D341Med (cell line): ENCODE data around the gene ITGB4.
A peak's percentile ranks its signal among the peaks of the same experiment; 100 is the strongest.
"Not testable (repeated sequence)": the region's sequence is repeated elsewhere in the genome, so short reads cannot be mapped to it uniquely, and the experiment has no call there.

Experiments used
- DNase-seq: peaks from one replicate; pipeline ENCODE4 v3.0.0; 2012; ENCODE audit warnings: low spot score

Gene ITGB4

DNA sequence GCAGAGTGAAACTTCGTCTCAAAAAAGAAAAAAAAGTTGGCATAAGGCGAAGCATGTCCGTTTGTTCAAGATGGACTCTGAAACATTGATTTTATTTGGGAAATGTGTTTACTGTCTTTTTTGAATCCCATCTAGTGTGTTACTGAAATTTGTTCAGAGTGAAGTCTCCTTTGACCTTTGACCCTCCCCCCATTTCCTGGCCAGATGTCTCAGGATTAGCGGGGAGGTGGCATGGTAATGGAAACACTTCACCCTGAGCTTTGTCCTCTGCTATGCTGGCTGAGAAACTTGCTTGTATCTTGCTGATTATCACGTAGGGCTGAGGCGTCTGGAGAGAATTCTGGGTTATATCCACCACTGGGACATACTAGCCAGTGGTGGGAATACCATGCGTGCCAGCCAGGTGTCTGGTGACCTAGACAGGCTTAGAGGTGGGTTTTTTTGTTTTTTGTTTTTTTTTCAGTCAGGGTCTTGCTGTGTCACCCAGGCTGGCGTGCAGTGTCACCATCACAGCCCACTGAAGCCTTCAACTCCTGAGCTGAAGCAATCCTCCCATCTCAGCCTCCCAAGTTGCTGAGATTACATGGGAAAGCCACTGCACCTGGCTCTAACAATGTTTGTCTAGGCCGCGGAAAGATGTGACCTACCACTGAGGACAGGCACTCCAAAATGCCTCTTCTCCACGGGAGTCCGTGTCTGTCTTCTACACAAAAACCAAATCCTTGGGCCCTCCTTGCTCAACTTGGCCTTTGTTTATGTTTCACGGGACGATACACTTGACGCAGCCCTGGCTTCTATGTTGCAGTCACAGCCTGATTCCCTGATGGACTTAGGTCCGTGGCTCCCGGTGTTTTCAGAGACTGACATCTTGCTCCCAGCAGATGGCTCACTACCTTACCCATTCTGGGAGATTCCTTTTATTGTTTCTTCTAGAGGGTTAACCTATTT is 50.3 kb downstream of the ITGB4 start:
- DNase-seq, result peak; percentile 48

DNA sequence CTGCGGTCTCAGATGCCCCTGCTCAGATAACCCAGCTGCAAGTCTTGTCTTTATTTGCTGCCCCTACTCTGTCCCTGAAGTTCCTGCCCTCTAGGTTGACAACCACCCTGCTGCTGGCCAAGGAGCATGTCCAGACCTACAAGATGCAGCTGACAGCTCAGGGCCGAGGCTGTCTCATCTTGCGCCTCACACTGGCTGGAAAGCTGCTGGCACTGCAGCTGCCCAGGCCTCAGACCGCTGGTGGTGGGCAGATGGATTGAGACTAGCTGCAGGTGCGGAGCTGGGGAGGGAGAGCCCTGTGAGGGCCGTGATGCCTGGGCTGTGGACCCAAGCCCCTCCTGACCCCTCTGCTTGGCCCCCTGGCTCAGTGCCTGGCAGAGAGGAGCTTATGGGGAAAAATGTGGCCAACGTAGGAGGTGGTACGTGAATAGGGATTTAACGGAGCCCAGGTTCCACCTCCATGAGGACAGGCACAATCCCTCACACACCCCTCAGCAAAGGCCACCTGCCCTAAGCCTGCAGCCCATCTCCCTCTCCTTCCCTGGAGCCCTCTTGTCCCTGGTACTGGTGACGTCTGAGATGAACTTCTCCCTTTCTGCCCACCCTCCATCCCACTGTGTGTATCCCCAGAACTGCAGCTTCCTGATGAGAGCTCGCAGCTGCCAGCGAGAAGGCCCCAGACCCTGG is 52.0 kb downstream of the ITGB4 start:
- DNase-seq, result peak; percentile 56

DNA sequence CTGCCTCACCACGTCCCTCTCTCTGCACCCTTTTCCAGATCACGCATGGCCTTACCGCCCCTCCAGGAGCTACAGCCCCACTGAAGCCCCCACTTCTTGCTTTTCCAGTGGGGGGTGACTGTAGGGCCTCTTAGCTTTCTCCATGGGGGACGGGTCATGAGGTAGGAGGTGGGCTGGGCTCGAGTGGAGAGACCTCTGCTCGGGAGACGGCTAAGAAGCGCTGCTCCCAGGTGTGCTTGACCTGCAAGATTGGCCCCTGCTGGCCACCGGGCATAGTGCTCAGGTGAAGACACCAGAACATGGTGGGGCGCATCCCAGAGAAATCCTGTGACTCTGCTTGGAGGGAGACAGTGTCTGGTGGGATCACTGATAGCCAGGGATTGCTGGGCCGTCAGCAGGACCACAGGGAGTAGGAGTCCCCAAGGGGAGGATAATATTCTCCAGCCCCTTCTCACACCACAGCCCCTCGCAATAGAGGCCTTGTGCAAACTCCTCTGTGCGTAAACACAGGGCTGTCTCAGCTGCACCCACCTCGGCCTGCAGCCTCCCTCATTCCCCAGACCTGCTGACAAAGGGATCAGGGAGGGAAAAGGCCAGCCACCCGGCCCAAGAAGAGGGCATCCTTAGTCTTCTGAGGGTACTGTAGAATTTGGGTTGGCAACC is 52.7 kb downstream of the ITGB4 start:
- DNase-seq, result peak; percentile 55

DNA sequence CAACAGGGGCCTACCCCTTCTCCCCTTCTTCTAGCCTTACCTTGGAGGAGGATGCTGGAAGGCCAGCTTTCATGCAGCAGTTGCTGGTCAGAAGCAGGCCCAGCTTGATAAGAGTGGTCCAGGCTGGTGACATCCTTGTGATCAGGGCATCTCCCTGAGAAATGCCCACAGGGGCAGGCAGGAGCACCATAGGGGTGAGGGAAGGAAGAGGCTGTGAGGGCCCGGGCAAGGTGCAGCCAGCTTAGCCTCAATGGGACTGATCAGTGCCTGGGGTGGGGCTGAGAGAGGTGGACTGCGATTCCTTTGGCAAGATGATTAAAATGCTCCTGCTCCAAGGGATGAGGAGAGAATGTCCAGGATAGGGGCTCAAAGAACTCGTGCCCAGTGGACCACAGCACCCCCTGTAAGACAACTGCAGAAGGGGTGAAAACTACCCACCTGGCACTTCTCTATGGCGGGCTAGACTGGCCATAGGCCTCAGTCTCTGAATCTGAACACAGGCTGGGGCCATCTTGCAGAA is 53.3 kb downstream of the ITGB4 start:
- DNase-seq, result peak; percentile 41

DNA sequence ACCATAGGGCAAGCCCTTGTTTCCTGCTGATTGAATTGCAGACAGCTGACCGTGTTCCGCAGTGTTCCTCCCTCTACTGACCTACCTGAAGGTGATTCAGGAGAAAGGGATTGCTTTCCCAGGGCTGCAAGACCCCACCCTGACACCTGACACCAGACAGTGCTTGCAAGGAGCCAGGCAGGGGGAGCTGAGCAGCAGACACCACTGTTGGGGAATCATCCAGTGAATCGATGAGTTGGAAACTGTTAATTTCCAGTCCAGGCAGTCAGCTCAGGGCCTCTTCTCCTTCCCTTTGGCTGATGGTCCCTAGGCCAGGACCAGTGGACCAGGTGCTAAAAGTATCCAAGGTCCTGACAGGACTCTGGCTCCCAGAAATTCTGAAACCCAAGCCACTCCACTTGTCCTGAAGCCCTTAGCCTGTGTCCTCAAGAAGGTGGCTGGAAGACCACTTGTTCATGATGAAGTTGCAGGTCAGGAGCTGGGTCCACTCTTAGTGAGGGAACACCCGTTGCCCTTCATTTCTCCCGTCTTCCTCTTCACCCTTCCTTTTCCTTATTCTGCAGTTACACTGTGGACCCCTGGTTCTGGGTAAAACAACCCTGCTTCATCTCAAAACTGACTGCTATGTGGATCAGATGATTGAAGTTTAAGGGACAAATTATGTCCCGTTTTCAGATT is 53.9 kb downstream of the ITGB4 start:
- DNase-seq, result peak; percentile 42

DNA sequence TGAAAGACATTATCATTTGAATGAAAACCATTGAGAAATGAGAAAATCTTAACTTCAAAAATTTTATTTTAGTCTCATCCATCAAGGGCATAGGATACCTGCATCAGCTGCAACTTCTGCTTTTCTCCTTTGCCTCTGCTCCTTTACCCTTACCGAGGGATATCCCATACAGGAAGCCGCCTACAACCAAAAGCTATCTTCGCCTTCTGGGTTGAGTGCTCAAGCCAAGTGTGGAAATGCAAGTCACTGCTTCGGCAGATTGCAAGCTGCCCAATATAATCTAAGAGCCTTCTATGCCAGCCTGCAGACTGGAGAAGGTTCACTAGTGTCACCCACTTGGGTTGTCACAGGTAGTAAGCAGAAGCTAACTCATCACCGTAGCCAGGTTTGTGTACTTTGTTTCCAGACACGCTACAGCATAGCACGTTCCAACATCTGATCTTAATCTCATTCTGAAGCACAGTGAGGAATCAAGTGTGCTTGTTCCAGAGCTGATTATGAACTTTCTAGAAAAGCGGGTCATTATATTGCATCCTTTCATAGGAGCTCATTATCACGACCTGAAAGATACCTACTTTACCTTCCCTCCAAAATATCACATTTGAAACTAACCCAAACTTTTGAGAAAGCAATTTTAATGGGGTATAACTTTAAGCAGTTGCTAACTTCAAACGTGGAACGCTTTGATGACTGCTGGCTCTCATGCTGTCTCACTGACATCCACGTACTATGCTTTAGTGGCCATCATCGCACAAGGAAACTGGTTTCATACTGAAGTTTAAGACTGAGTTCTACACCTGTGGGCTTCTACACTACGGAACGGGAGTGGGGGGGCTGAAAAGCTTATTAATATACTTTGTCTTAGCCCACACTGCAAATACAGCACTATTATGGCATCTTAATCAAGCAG is 55.4 kb downstream of the ITGB4 start:
- DNase-seq, result no peak

DNA sequence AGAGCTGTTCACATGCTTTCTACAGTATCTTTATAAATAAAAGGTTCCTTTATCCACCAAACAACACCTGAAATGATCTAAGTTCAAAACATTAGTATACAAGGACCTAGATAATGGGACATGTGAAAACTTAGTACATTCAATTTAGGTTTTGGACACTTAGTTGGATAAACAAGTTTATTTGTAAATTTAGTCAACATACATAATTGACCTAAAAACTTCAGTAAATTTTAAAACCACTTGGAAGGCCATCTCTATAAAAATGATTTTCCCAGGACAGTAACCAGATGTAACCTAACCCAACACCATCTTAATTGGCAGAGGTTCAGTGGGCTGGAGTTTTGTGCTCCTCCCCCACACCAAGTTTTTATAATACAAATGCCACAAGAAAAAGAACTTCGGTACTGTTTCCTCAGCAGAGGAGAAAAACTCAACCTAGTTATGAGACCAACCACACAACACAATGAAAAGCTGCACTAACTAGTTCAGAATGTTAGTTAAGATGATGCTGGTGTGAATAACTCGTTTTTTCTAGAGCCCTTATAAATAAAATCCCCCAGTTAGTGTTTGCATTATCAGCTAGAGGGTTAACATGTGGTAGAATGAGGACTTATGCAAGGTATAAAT is 56.1 kb downstream of the ITGB4 start:
- DNase-seq, result no peak

DNA sequence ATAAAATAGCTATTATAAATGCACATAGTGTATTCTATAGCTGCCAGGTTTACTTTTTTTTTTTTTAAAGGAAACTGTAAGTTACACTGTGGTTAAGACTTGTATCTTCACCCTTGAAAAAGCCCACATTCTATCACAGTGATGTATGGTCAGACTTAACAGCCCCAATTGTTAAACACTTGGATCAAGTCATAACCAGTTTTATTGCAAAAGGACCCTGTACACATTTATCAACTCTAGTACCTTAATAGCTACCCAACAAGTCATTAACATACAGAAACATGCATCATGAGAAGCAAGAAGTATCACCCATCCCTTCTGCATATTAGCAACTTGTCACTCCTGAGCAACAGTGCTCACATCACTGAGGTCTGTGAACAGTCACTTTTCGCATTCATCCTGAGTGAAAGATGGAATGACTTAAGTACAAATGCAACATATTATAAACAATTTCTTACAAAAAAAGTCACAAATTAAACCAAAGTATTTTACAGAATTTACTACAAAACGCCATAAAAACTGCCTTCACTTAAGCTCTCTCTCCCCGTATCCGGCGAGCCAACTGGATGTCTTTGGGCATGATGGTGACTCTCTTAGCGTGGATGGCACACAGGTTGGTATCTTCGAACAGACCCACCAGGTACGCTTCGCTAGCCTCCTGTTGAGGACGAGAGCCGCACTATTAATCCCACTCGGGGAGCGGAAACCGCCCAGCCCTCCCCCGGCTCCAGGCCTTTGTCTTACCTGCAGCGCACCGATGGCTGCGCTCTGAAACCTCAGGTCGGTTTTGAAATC is 57.0 kb downstream of the ITGB4 start:
- not testable (repeated sequence) for DNase-seq

DNA sequence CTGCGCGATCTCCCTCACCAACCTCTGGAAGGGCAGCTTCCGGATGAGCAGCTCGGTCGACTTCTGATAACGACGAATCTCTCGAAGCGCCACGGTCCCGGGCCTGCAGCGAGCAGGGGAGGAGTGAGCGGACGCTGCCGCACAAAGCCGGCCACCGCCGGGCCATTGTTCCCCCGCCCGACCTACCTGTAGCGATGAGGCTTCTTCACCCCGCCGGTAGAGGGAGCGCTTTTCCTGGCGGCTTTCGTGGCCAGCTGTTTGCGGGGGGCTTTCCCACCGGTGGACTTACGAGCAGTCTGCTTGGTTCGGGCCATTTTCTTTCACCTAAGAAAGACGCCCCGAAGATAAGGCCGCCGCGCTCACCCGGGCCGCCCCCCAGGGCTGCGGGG is 57.6 kb downstream of the ITGB4 start:
- DNase-seq, result no peak

DNA sequence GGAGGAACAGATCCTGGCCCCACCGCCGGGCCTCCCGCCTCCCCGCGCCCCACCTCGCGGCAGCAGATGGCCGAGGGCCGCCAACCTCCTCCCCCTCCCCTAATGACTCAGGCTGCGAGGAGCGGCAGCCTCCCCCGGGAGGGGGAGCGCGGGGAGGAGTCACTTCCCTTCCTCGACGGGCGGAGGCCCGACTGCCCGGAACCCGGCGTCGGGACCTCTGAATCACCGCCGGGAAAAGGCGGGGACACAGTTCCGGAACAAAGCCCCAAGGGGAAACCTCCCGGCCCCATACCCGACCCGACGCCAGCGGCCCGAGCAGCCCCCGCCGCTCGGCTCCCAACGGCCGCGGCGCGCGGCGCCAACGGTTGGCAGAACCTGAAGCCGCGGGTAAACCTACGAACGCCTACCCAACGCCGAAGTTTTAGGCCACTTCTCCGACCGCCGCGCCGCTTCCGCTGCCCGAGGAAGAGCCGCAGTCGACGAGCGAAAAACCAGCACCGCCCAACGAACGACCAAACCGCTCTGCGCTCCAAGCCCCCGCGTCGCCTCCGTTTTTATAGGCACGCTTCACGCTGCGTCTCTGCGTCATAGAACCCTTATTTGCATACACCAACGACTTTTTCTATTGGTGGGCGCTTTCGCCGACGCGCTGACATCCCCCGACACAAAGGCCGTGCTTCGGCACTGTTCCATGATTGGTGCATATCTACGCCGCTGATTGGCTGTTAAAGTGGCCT is 58.2 kb downstream of the ITGB4 start:
- DNase-seq, result peak; percentile 96

DNA sequence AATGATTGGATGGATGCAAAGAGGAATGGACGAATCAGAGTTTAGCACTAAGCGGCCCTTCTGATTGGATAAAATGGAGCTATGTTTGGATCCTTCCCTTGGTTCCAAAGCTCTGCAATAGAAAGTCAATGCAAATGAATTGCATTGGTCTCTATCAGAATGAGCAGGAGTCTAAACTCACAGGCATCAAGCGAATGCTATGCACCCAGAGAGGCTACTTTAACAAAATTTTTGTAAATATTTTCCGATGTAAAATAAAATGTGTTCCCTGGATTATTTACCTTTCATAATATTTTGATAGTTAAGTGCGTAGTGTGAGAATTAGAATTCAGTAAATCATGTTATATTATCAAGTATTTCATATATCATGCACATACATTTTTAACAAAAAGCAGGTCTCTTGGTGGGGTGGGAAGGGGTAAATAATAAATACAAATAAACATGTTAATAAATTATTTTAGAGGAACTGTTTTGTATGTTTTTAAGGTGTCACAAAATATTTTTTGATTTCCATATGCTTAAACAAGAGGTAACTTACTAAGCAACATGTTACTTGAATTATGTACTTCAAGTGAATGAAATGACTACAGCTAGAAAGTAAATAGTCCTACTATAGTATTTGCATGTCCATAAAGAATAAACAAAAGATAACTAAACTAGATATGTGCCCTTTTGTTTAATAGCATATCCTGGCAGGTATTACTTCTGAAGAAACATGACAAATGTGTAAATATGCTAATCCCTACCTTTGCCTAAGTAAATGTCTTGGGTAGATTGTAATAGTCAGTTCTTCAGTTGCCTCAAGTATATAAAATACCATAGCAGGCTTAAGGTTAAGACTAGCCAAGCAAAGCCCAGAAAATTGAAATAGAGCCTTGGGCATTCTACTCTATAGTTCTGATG is 59.0 kb downstream of the ITGB4 start:
- DNase-seq, result no peak

DNA sequence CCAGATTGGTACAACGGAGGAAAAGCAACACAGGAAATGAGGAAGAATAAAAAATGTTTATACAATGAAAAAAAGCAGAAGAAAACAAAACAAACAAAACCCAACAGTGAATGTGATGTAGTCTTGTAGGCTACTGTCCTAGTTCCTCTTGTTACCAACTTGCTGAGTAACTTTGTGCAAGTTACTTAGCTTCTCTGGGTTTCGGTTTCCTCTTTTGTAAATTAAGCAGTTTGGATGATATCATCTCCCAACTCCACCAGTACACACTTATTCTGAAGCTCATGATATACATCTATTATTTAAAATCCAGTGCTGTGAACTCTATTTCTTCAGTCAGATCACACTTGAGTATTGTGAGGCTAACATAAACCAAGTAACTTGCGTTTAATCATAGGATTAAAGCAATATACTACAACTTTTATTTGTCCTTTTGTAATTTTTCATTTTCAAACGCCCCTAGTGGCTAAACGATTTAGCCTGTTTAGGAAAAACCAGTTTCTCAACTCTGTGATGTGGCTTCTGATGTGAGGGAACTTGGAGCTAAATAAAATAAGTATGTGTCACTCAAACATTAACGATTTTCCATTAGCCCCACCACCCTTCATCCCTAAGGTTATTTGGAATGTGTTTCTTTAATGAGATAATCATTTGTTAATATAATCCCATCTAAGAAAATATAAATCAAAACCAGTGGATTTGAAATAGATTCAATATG is 62.0 kb downstream of the ITGB4 start:
- DNase-seq, result no peak

DNA sequence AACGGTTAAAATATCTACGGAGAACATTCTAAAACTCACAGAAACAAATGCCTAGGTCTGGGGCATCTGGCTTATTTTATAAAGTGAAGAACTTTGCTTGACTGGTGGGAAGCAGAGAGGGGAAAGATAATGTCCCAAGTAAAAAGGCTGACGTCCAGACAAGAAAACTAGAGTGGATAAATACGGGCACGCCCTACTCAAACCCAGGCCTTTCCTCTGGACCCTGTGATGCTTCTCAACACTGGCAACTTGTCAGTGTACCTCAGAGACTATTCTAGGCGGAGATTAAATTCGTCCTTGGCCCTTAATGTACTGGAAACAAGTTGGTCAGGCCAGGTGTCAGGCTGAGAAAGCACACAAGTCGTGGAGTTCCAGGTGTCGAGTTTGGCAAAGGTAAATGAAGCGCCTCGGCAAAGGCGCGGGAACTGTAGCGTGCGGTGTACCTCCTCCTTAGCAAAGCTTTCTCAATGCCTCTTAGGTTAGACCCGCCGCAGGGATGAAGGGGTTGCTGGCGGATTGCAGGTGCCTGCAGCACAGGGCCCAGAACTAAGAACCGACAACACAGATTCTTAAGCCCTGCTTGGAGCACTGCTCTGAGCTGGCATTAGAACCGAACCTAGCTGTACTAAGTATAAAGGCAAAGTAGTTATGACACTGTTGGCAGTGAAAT is 62.7 kb downstream of the ITGB4 start:
- DNase-seq, result no peak

DNA sequence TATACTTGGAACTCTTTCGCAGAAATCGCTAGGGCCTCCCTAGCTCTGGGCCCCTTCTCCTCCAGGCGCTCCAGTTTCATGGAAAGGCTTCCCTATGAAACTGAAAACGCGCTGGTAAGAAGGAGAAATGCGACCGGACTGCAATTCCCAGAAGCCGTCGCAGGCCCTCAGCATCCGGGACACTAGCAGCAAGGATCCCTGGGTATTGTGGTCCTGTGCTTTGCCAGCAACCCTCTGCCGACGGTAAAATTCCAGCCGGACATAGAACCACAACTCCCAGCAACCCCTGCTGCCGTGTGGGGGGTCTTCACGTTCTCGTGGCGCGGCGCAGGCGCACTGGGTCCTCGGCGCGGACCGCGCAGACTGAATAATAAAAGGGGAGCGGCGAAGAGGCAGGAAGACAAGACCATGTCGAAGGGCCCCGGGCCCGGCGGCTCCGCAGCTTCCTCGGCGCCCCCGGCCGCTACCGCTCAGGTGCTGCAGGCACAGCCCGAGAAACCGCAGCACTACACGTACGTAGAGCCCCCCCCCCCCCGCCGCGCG is 63.3 kb downstream of the ITGB4 start, which contains the start of gene UNK:
Gene UNK, plus strand, starts transcription at position 334 of the 543 bp plus-strand sequence. Its CDS starts 75 bp downstream, at position 409.
- peak; percentile 99 for DNase-seq

DNA sequence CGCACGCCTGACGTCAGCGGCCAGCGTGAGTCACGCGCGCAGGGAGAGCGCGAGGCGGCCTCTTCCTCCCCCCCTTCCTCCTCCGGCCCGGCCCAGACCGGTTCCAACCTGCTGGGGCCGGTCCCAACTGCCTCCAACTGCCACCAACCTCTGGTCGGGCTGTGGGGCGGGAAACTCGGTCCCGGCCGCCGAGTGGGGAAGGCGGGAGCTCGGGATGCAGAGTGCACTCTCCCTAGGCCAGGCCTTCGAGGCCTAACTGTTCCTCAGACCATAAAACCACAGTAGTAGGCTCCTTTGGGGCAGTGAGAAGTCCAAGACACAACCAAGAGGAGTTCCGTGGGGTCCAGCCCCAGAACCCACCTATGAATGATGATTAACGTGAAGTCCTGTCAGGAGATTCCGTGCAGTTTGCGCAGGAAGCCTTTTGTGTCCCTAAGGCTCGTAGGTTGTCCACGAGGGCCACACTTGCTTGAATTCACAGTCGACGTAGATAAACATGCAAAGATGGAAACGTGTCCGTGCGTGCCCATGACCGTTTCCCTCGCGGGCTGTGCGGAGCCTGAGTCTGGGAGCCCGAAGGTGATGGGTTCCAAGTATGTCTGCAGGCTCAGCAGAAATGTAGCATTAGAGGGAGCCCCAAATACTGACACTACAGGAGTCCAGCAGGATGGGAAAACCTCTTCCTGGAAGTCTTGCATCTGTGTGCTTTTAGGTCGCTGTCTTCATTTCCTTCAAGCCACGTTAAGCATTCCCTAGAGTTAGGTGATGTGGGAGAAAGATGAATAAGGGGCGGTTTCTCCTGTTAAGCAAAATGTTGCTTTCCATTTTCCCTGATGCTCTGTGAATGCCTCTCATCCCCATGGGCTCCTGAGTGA is 64.0 kb downstream of the ITGB4 start:
- peak; percentile 95 for DNase-seq
